ENCODE results near the gene CBFA2T2.

DNA sequence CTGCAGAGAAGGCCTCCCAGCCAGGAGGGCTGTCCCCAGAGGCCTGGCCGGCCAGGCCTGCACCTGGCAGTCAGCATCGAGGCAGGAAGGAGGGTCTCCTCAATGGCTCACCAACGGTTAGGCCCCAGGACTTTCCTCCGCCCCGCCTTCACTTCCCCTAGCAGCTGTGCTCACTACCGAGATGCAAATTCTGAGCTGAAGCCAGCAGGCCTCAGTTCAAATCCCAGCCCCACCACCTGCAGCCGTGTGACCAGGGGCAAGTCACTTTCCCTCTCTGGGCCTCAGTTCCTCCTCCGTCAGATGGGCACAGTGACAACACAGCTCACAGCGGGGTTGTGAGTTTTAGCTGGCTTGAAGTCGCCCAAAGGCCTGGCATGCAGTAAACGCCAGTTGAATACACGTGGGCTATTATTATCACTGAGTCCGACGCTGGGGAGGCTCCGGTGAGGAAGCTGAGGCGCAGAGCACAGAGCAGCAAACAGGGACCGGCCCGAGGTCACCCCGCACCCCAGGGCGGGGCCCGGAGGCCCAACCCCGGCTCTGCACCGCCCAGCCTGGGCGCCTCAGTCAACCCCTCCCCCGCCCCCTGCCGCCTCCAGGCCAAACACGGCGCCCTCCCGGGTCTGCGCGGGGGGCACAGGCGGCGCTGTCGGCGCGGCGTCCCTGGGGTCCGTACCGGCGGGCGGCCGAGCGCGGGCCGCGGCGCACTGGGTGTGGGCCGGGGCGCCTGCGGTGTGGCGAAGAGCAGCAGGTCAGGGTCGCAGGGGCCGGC, 195.6 kb downstream of the CBFA2T2 start:
- TF ChIP-seq, protein P1, sequence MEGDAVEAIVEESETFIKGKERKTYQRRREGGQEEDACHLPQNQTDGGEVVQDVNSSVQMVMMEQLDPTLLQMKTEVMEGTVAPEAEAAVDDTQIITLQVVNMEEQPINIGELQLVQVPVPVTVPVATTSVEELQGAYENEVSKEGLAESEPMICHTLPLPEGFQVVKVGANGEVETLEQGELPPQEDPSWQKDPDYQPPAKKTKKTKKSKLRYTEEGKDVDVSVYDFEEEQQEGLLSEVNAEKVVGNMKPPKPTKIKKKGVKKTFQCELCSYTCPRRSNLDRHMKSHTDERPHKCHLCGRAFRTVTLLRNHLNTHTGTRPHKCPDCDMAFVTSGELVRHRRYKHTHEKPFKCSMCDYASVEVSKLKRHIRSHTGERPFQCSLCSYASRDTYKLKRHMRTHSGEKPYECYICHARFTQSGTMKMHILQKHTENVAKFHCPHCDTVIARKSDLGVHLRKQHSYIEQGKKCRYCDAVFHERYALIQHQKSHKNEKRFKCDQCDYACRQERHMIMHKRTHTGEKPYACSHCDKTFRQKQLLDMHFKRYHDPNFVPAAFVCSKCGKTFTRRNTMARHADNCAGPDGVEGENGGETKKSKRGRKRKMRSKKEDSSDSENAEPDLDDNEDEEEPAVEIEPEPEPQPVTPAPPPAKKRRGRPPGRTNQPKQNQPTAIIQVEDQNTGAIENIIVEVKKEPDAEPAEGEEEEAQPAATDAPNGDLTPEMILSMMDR (IDR thresholded peaks at IDR 0.05): no peak
- no peak for TF ChIP-seq POLR2A (IDR thresholded peaks at IDR 0.05)

All from stomach (tissue), 4 donors.